Naive thymus-derived CD4-positive, alpha-beta T cell (primary cell): Measurements from ENCODE around the gene UQCR11. TPM values are rescaled to one million over a fixed set of nuclear protein-coding genes. Genes with fewer than 3 reads are reported as not detected.

ENCODE experiments used
- ATAC-seq: fragments of 150-1000 bp; cut with Tn5 transposase; 2 replicates; pipeline ENCODE4 v1.10.0; 2021; ENCODE audit warnings: mild to moderate bottlenecking, moderate library complexity
- CTCF ChIA-PET: fragments of 350-600 bp; sonication (Branson Sonifier 250); formaldehyde crosslinking; loops from one replicate; lab custom pipeline; 2021; ENCODE audit warnings: antibody characterized with exemption; lab: Charles Lee
- POLR2A ChIA-PET: fragments of 350-600 bp; sonication (Branson Sonifier 250); formaldehyde crosslinking; loops from one replicate; lab custom pipeline; 2021; ENCODE audit warnings: antibody characterized with exemption, inconsistent platforms; lab: Charles Lee
- DNase-seq, 9 donors: peaks; one replicate each; pipeline versions ENCODE4 v3.0.0 to v3.0.0-alpha.2; 2020 to 2022; ENCODE audit warnings: mixed read lengths in 1 of 9
- H3K27ac ChIP-seq: one replicate; pipeline ENCODE4 v1.7.0; 2013; ENCODE audit warnings: mild to moderate bottlenecking, low read depth, low read length, moderate library complexity
- H3K27me3 ChIP-seq, 2 donors: one replicate each; pipeline ENCODE4 v1.7.0; 2013; ENCODE audit warnings: low read length in 2 of 2, mild to moderate bottlenecking in 2 of 2, moderate library complexity in 2 of 2; ENCODE audit not compliant: control insufficient read depth in 2 of 2, insufficient read depth in 2 of 2
- H3K36me3 ChIP-seq, 3 experiments: 1 replicate in 2 of 3; 2 replicates in 1 of 3; pipeline ENCODE4 v1.7.0; 2013; ENCODE audit warnings: low read length in 3 of 3, mild to moderate bottlenecking in 3 of 3, moderate library complexity in 1 of 3; ENCODE audit not compliant: insufficient read depth in 3 of 3, control insufficient read depth in 2 of 3
- H3K4me1 ChIP-seq, 2 donors: one replicate each; pipeline ENCODE4 v1.7.0; 2013; ENCODE audit warnings: low read length in 2 of 2, mild to moderate bottlenecking in 2 of 2, moderate library complexity in 1 of 2; ENCODE audit not compliant: control insufficient read depth in 2 of 2, insufficient read depth in 2 of 2
- H3K4me3 ChIP-seq: 2 replicates; pipeline ENCODE4 v1.7.0; 2013; ENCODE audit warnings: mild to moderate bottlenecking, low read length
- H3K9me3 ChIP-seq, 3 experiments: 1 replicate in 2 of 3; 2 replicates in 1 of 3; pipeline ENCODE4 v1.7.0; 2013; ENCODE audit warnings: low read length in 3 of 3; ENCODE audit not compliant: control insufficient read depth in 2 of 3
- H3K27ac Mint-ChIP-seq, 9 donors: one replicate each; pipeline ENCODE4 v1.8.0; 2020 to 2022; ENCODE audit warnings: mixed read lengths in 9 of 9, mild to moderate bottlenecking in 8 of 9, moderate library complexity in 5 of 9, inconsistent platforms in 2 of 9
- H3K27me3 Mint-ChIP-seq, 5 donors: one replicate each; pipeline ENCODE4 v1.8.0; 2021 to 2022; ENCODE audit warnings: mixed read lengths in 5 of 5, mild to moderate bottlenecking in 1 of 5
- H3K36me3 Mint-ChIP-seq, 5 donors: one replicate each; pipeline ENCODE4 v1.8.0; 2020 to 2022; ENCODE audit warnings: mixed read lengths in 5 of 5, mild to moderate bottlenecking in 3 of 5, inconsistent platforms in 1 of 5
- H3K4me1 Mint-ChIP-seq, 7 donors: one replicate each; pipeline ENCODE4 v1.8.0; 2020 to 2022; ENCODE audit warnings: mixed read lengths in 7 of 7, mild to moderate bottlenecking in 3 of 7, inconsistent platforms in 1 of 7
- H3K4me3 Mint-ChIP-seq, 10 donors: one replicate each; pipeline ENCODE4 v1.8.0; 2020 to 2022; ENCODE audit warnings: mild to moderate bottlenecking in 10 of 10, mixed read lengths in 10 of 10, moderate library complexity in 6 of 10, inconsistent platforms in 2 of 10
- H3K9me3 Mint-ChIP-seq, 11 donors: one replicate each; pipeline ENCODE4 v1.8.0; 2020 to 2022; ENCODE audit warnings: mixed read lengths in 11 of 11, mild to moderate bottlenecking in 4 of 11, inconsistent platforms in 1 of 11, moderate library complexity in 1 of 11
- intact Hi-C, 2 donors: fragments of 100-400 bp; cut with micrococcal nuclease; formaldehyde crosslinking; loops; one replicate each; pipeline ENCODE4 v1.15.1; 2023
- polyA plus RNA-seq, 2 donors: library from polyadenylated mRNA; unstranded; fragments of 300-500 nt; fragmentation: Illumina TruSeq; gene quantifications; one replicate each; pipeline ENCODE4 v1.2.3, GENCODE V29; 2021
- total RNA-seq, 6 experiments: library from RNA in 5 of 6; stranded (reverse) in 5 of 6; gene quantifications; 1 replicate in 5 of 6; 2 replicates in 1 of 6; pipeline ENCODE4 v1.2.3 and lab custom pipeline; 2021 to 2026

Gene UQCR11
- total and polyA plus RNA-seq, 7 experiments from 2014 or later: 94.3 to 606 (median 148) TPM

GRCh38 chr19:1619094-1619439 lies 13.8 kb upstream of the UQCR11 start:
- POLR2A ChIA-PET: no interaction called here

GRCh38 chr19:1618157-1619093 lies 13.2 kb upstream of the UQCR11 start:
- H3K4me1 ChIP-seq: no peaks in the 10 kb centered on the region
- H3K4me3 ChIP-seq: no peak overlapping the region
- H3K9me3 ChIP-seq: no peaks in the 10 kb centered on the region
- Mint-ChIP-seq H3K27ac (peak overlapping the region in 4 of 9 donors; percentile 38 to 87 (median 50)), H3K4me1 (peaks cover 8 to 22% (median 17%) of the 10 kb centered on the region in 7 donors), H3K27me3 (no peaks in the 10 kb centered on the region), H3K4me3 (peak overlapping the region in 1 of 10 donors; percentile 21), H3K9me3 (peaks cover 0 to 2% (median 0%) of the 10 kb centered on the region in 11 donors), H3K36me3 (peaks cover 4 to 22% (median 8%) of the 10 kb centered on the region in 5 donors)
- no peaks in the 10 kb centered on the region for H3K27me3 ChIP-seq
- CTCF ChIA-PET: interaction anchor here (1.6 kb wide), 1 partner anchor 54 kb away, joined by 4 read pairs; no protein-coding TSS in a partner anchor
- no peak overlapping the region for H3K27ac ChIP-seq
- peaks cover 0 to 89% (median 0%) of the 10 kb centered on the region in 3 experiments for H3K36me3 ChIP-seq
- DNase-seq: no peak
- POLR2A ChIA-PET: no interaction called here
- ATAC-seq: peak; percentile 42
- intact Hi-C loops: loop anchor here in 1 of 2 donors (1.0 kb wide), 1 partner anchor 33 kb away; no protein-coding TSS in a partner anchor

More at GRCh38 chr19:1619094-1619439, 13.8 kb upstream of the UQCR11 start:
- no peak overlapping the region for H3K4me3 ChIP-seq
- ATAC-seq: no peak
- no peaks in the 10 kb centered on the region for H3K9me3 ChIP-seq
- peaks cover 8 to 22% (median 17%) of the 10 kb centered on the region in 7 donors for H3K4me1 Mint-ChIP-seq
- no peak overlapping the region for H3K27ac ChIP-seq
- peaks cover 0 to 2% (median 0%) of the 10 kb centered on the region in 11 donors for H3K9me3 Mint-ChIP-seq
- CTCF ChIA-PET: no interaction called here
- H3K4me1 ChIP-seq: no peaks in the 10 kb centered on the region
- no peak overlapping the region for H3K4me3 Mint-ChIP-seq
- DNase-seq: no peak
- no peaks in the 10 kb centered on the region for H3K27me3 ChIP-seq
- peaks cover 4 to 22% (median 8%) of the 10 kb centered on the region in 5 donors for H3K36me3 Mint-ChIP-seq
- intact Hi-C loops: no loop called here
- no peak overlapping the region for H3K27ac Mint-ChIP-seq
- H3K27me3 Mint-ChIP-seq: no peaks in the 10 kb centered on the region
- peaks cover 0 to 88% (median 0%) of the 10 kb centered on the region in 3 experiments for H3K36me3 ChIP-seq

GRCh38 chr19:1616875-1617274 lies 11.6 kb upstream of the UQCR11 start:
- no peaks in the 10 kb centered on the region for H3K27me3 Mint-ChIP-seq
- H3K4me3 Mint-ChIP-seq: no peak overlapping the region
- Histone ChIP-seq H3K36me3 (peaks cover 0 to 93% (median 0%) of the 10 kb centered on the region in 3 experiments), H3K9me3 (no peaks in the 10 kb centered on the region), H3K27ac (peak overlapping the region; percentile 31), H3K4me3 (no peak overlapping the region), H3K27me3 (no peaks in the 10 kb centered on the region), H3K4me1 (no peaks in the 10 kb centered on the region)
- peak overlapping the region in 7 of 9 donors; percentile 4 to 55 (median 25) for H3K27ac Mint-ChIP-seq
- peaks cover 8 to 22% (median 17%) of the 10 kb centered on the region in 7 donors for H3K4me1 Mint-ChIP-seq
- DNase-seq (no peak), ATAC-seq (no peak)
- intact Hi-C loops: no loop called here
- H3K9me3 Mint-ChIP-seq: peaks cover 0 to 2% (median 0%) of the 10 kb centered on the region in 11 donors
- H3K36me3 Mint-ChIP-seq: peaks cover 0 to 23% (median 8%) of the 10 kb centered on the region in 5 donors
- CTCF ChIA-PET: interaction anchor here (1.6 kb wide), 1 partner anchor 55 kb away, joined by 4 read pairs; no protein-coding TSS in a partner anchor
- POLR2A ChIA-PET: interaction anchor here (1.0 to 1.3 kb wide), 2 partner anchors 8 to 11 kb away, joined by 3 to 4 read pairs; no protein-coding TSS in a partner anchor

GRCh38 chr19:1616396-1616795 lies 11.1 kb upstream of the UQCR11 start:
- CTCF ChIA-PET: interaction anchor here (1.6 kb wide), 1 partner anchor 56 kb away, joined by 4 read pairs; no protein-coding TSS in a partner anchor
- DNase-seq: no peak
- H3K36me3 ChIP-seq: peaks cover 0 to 91% (median 3%) of the 10 kb centered on the region in 3 experiments

GRCh38 chr19:1615156-1615765 lies 10.0 kb upstream of the UQCR11 start:
- Histone ChIP-seq H3K4me1 (peaks cover 0 to 3% of the 10 kb centered on the region in 2 donors), H3K9me3 (no peaks in the 10 kb centered on the region), H3K36me3 (peaks cover 0 to 87% (median 6%) of the 10 kb centered on the region in 3 experiments), H3K27me3 (no peaks in the 10 kb centered on the region), H3K4me3 (no peak overlapping the region), H3K27ac (no peak overlapping the region)
- ChIA-PET POLR2A (no interaction called here), CTCF (no interaction called here)
- ATAC-seq (no peak), DNase-seq (no peak)
- no peaks in the 10 kb centered on the region for H3K27me3 Mint-ChIP-seq
- H3K4me1 Mint-ChIP-seq: peaks cover 13 to 30% (median 20%) of the 10 kb centered on the region in 7 donors
- peaks cover 0 to 27% (median 8%) of the 10 kb centered on the region in 5 donors for H3K36me3 Mint-ChIP-seq
- peak overlapping the region in 1 of 10 donors; percentile 68 for H3K4me3 Mint-ChIP-seq
- intact Hi-C loops: no loop called here
- peaks cover 0 to 2% (median 0%) of the 10 kb centered on the region in 11 donors for H3K9me3 Mint-ChIP-seq
- H3K27ac Mint-ChIP-seq: no peak overlapping the region

More at GRCh38 chr19:1616396-1616795, 11.1 kb upstream of the UQCR11 start:
- Histone ChIP-seq H3K4me1 (no peaks in the 10 kb centered on the region), H3K9me3 (no peaks in the 10 kb centered on the region), H3K27me3 (no peaks in the 10 kb centered on the region), H3K4me3 (no peak overlapping the region), H3K27ac (no peak overlapping the region)
- Mint-ChIP-seq H3K4me1 (peaks cover 8 to 22% (median 17%) of the 10 kb centered on the region in 7 donors), H3K27me3 (no peaks in the 10 kb centered on the region), H3K9me3 (peaks cover 0 to 2% (median 0%) of the 10 kb centered on the region in 11 donors), H3K27ac (peak overlapping the region in 3 of 9 donors; percentile 9 to 25 (median 11)), H3K36me3 (peaks cover 0 to 23% (median 8%) of the 10 kb centered on the region in 5 donors), H3K4me3 (no peak overlapping the region)
- ATAC-seq: no peak
- intact Hi-C loops: no loop called here
- POLR2A ChIA-PET: interaction anchor here (1.3 kb wide), 1 partner anchor 10 kb away, joined by 4 read pairs; no protein-coding TSS in a partner anchor
